NCI-H1105 (cell line): ENCODE data around the gene TANC1.

Source experiments
- DNase-seq: peaks from one replicate; lab custom pipeline; 2025; lab: John Stamatoyannopoulos, UW

Gene TANC1

DNA sequence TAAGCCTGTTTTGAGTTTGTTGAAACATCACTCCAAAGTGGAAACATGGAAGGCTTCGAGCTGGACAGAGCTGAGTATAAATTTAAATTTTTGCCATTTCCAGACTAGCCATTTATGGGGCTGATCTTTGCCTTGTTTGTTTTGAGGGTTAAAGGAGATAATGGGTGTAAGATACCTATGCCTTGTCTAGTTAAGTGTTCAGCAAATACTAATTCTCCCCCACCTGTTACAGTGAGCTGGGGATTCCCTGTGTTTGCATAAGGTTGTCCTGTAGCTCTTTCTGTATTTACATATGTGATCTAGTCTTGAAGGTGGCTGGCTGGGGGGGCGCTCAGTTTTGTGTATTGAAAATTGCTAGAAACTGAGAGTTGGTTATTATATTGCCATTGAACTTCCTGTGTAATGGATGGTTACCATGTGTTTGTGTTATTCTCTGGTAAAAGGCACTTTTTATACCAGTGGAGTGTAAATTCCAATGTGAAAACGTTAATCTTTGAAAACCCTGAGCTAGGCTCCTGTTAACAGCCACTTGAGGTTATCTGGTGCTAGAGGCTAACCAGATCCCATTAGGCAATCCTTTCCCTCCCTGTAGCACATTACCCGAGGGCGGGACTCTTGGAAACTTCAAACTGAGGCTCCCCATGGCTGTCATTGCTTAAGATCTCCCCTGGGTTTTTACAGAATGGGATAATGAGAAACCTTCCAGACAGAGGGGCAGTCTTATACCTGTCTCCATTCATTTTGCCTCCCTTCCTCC, 26.7 kb downstream of the TANC1 start:
- DNase-seq = no peak

DNA sequence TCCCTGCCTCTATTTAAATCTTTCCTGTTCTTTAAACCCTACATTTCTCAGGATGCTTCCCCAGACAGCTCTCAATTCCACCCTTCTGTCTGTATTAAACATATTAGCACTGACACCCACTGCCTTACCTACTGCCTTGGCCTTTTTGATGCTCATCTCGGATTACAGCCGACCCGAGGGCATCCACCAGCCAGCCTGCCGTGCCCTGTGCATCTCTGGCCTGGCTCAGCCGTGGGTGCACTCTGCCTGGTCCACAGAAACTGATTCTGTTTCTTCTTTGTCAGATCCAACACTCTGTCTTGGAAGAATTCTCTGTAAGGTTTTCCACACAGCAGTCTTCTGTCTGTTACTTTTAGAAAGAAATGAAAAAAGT, 27.2 kb downstream of the TANC1 start:
- DNase-seq = no peak

DNA sequence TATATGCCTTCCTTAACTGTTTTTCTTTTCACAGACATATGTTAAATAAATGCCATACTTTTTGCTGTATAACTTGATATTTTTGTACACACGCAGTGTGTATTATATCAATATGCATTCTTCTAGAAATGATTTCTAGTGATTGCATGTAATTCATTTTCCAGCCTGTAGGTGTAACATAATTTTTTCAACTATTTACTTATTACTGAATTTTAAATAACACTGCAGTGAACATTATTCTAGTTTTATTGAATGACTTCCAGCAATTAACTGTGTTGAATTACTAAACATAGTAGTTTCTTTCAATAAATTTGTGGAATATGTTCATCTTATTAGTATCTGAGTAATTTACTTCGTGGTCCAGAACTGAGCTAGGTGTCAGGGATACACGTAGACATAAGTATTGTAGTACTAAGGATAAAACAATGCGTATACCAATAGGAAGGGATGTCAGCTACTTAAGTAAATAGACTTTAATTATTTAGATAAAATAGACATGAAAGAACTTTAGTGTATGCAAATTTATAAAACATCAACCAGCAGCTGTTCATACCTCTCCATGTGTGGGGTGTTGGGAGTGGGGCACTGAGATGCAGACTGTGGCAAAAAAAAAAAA, 28.0 kb downstream of the TANC1 start:
- DNase-seq = no peak

DNA sequence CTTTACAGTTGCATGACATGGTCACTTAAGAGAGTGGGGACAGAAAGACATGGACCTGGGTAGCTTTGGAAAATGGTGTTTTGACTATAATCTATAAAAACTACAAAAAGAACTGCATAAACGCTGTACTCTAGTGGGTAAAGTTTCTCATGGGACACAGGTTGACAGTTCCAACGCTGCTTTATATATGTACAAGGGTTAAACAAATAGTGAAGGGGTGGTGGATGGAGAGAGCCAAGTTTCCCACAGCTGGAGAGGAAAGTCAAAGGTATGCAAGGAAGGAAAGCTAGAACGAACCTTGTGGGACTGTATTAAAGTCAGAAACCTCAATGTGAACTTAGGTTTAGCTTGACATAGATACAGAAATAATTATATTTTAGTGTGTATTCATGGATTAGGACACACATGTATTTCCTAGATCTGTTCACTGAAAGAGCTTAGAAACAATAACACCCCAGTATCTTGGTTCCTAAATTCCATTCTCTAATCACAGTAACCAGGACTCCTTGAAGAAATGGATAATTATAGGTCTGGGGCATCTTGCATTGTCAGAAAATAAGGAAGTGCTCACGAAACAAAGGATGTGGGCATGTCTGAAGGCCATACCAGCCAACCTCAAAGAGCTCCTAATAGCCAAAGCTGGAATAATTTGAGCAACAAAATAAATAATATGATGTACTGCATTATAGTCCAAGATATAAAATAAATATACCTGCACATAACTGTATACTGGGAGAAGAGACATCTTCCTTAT, 28.8 kb downstream of the TANC1 start:
- DNase-seq = no peak

DNA sequence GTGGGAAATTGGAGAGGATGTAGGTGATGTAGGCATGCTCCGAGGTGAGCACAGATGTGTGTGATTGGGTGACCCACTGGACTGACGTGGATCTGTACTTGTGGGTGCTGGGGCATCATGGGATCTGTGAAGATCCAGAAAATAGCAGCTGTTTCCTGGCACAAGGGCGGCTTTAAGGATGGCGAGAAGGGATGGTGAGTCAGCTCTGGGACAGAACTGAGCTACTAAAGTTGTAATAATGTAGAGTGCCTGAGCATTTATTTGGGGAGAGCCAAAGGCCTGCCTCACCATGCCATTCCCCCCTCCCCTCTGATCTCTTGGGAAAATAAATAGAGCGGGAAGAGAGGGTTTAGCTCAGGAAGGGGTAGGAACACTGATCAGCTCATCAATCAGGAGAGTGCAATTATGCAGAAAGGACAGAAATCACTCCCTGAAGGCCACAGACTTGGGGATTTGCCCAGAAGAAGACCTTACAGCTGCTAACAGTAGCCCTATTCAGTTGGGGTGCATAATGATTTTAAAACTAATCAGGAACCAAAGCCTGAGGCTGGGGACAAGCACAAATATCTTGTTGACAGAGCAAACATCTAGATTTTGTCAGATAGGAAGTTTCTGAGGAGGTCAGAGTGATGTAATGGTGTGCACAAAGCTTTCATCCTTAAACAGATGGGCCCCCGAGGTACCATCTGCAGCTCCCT, 30.3 kb downstream of the TANC1 start:
- no peak for DNase-seq

DNA sequence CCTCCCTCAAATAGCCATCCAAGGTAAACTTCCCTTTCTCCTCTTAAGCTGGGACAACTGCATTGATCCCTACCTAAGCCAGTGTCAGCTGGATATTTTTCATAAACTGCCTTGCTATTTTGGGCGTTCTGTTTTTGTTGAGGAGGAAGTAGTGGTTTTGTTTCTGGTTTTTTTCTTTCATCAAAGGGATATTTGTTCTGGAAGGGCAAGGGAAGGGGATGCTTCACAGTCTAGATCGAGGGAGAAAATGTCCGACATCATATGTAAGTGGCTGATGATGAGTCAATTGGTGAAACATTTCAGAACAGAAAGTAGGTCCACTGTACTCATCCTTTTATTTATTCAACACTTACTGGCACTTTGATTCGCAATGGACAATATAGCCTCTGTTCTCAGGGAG, 31.0 kb downstream of the TANC1 start:
- DNase-seq = no peak

DNA sequence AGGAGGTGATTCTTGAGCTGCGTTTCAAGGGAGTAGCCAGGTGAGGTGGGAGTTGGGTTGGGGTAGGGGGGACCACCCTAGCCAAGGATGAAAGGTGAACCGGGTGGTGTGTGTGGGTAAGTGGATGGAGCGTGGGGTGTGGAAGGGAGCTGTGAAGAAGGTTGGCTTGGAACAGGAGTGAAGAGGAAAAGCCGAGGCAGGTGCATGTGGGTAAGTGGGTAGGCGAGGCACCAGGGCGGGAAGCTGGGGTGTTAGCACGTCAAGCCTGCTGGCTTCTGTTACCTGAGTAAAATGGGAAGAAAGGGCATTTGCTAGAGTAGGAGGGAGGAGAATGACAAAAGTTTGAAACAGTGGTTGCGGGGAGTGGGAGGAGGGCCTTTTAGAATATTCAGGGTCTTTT, 31.6 kb downstream of the TANC1 start:
- no peak for DNase-seq

DNA sequence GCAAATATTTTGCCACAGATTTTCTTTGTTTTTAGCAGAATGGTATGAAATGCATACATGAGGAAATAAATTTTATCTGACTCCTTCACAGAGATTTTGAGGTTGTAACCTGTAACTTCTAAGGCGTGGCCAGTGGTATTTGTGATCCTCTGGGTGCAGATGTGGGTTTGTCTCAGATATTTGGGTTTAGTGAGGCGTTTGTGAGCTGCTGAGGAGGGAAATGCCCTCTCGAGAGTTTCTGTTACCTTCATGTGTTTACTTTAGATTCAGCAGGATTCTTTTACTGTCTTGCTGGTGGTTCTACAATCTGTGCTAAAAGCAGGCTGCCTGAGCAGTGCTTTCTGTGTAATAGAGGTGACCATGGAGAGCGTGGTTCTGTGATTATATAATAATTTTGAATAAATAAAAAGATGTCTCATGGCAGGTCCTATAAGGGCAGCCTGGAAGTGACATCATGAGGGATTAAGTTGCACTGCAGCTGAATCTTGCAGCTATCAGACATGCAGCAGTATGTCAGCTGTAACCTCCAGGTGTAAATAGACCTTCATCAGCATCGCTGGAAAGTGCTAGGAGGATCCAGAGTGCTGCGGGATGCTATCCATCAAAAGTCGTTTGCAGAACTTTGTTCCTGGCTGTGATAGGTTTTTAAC, 34.1 kb downstream of the TANC1 start:
- no peak for DNase-seq

DNA sequence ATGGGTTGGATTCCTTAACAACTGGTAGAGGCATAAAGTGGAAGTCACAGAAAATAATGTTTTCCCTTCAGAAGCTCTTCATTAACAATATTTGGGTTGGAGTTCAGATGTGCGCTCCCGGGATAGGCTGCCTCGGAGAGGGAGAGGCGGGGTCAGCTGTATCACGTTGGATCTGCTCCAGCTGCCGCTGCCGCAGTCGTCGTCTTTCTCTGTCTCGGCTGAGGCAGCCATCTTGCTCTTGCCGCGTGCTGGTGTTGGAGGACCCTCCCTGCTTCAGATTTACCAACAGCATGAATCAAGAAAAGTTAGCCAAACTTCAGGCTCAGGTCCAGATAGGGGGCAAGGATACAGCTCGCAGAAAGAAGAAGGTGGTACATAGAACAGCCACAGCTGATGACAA, 35.1 kb downstream of the TANC1 start:
- DNase-seq = no peak

DNA sequence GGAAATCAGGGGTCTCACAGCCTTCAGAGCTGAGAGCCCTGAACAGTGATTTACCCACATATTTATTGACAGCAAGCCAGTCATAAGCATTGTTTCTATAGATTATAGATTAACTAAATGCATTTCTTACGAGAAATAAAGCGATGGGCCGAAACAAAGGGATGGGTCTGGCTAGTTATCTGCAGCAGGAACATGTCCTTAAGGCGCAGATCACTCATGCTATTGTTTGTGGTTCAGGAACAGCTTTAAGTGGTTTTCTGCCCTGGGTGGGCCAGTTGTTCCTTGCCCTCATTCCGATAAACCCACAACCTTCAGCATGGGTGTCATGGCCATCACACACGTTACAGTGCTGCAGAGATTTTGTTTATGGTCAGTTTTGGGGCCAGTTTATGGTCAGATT, 36.4 kb downstream of the TANC1 start:
- no peak for DNase-seq

DNA sequence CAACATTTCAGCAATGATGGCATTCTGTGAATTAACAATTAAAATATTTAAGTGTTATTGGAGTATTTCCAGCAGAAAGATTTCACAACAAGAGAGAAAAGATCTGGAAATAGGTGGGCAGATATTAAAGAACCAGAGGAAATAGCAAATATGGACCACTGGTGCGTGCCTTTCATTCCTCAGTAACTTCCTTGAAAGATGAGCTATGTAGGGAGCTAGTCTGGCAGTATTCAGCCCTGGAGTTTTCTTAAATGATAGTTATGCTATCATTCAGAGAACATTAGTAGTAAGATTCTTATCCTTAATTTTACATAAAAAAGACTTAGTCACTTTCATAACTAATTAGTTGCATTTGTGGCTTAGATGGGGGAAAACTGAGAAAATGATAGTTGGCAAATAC, 41.5 kb downstream of the TANC1 start:
- no peak for DNase-seq

DNA sequence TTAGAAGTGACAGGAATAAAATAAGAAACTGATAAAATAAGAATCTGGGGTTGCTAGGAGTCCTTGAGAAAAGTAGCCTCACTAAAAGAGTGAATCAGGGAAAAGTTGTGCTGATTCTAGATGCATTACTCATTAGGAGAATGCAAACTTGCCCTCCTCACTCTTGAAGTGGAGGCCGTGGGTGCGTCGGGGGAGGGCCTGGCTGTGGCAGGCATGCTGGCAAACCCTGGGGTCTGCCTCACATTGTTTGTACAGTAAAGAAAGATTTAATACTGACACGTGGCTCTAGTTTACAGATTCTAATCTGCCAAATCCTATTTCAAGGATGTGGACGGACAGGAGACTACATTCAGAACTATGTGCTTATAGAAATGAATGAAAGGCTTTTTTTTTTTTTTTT, 41.9 kb downstream of the TANC1 start:
- no peak for DNase-seq

DNA sequence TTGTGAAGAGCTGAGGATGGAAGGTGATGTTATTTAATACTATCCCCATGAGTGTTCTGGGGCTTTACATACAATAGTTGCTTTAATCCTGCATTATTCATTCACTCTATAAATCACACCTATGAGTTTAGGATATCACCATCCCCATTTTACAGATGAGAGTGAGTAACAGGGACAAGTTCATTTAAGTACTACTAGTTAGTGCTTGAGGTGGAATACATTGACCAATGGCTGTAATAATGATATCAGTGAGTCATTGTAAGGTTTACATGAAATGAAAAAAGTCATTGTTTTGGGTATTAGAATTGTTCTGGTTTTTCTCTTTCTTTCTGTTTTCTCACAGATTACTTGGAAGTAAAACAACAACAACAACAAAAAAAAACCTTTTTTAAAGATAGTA, 42.5 kb downstream of the TANC1 start:
- no peak for DNase-seq

DNA sequence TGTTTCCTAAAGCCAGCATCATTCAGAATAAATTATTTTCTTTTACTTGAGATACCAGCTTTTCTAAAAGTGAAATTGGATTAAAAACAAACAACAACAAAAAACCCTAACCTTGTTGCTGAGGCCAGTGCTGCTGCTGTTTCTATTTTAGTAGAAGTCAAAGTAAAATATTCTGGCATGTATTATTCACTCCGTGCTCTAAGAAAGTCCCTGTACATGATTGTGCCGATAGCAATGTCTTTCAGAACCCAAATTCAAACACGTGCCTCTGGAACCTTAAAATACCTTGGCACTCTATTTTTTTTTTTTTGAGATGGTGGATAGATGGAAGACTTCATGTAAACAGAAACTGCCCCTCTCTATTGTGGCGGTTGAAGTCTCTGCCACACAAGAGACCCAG, 43.7 kb downstream of the TANC1 start:
- no peak for DNase-seq

DNA sequence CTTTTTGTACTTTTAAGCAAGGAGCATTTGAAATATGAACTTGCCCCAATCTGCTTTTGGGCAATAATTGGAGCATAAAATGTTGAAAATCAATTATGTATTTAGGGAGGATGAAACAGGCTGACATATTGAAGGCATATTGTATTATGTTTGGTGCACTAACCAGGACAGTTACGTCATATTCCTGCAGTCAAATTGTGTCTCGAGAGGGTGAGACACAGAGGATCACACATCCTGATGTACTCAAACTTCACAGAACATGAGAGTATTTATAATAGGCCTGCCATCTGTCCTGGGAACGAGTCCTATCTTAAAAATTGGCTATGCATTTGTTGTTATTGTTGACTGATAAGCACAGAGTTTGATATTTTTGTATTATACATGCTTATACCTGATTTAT, 44.7 kb downstream of the TANC1 start:
- DNase-seq = no peak

DNA sequence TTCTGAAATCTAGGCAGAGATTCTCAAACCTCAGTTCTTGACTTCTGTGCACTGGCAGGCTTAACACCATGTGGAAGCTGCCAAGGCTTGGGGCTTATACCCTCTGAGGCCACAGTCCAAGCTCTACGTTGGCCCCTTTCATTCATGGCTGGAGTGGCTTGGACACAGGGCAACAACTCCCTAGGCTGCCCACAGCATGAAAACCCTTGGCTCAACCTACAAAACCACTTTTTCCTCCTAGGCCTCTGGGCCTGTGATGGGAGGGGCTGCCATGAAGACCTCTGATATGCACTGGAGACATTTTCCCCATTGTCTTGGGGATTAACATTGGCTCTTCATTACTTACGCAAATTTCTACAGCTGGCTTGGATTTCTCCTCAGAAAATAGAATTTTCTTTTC, 46.7 kb downstream of the TANC1 start:
- DNase-seq = no peak

DNA sequence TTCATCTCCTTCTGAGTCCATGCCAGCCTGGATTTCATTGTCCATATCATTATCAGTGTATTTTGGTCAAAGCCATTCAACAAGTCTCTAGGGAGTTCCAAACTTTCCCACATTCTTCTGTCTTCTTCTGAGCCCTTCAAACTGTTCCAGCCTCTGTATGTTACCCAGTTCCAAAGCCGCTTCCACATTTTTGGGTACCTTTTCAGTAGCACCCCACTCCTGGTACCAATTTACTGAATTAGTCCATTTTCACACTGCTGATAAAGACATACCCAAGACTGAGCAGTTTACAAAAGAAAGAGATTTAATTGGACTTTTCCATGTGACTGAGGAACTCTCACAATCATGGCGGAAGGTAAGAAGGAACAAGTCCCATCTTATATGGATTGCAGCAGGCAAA, 47.4 kb downstream of the TANC1 start:
- no peak for DNase-seq

DNA sequence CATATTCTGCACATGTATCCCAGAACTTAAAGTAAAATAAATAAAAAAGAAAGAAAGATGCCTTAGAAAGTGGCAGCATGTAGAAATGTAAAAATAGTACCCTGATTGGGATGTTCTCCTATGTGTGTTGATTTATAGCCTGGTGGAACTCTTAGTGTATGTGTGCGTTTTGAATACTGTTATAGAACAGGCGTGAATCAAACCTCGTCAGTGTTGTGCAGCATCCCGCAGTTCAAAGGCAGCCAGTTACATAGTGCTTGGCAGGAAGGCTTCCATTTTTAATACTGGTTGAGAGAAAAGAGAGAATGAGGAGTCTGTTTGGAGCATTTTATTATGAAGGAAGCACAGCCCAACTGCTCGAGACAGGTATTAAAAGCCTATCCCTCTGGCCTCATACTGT, 49.4 kb downstream of the TANC1 start:
- no peak for DNase-seq

DNA sequence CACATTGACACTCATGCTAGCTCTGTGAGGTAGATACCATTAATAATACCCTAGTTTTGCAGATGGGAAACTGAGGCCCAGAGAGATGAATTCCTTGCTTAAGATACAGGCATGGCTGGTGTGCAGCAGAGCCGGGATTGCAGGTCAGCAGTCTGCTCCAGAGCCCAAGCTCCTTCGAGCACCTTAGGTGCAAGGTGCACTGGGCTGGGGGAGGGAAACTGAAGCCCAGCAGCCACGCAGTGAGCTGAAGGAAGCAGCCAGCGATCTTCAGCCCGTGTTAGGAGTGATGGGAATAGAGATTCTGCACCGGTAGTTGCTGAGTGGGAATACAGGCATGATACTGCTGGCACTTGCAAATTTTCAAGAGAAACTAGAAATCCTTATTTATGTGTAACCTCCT, 50.6 kb downstream of the TANC1 start:
- no peak for DNase-seq

DNA sequence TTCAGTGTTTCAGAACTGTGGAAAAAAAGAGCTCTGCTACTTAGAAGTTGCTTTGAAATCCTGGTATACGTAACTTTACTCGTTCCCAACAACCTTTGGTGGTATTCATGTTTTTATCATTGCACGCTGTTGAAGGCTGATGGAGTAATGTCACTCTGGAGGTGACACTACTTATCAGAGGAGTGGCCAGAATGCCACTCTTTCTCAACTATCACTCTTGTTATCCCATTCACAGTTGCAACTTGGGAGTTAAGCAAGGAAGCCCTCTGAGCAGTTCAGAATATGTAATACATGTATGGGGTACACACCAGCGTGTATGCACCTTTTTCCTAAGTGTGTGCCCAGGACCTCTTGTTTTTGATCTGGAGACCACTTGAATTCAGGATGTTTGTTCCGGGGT, 53.6 kb downstream of the TANC1 start:
- no peak for DNase-seq

DNA sequence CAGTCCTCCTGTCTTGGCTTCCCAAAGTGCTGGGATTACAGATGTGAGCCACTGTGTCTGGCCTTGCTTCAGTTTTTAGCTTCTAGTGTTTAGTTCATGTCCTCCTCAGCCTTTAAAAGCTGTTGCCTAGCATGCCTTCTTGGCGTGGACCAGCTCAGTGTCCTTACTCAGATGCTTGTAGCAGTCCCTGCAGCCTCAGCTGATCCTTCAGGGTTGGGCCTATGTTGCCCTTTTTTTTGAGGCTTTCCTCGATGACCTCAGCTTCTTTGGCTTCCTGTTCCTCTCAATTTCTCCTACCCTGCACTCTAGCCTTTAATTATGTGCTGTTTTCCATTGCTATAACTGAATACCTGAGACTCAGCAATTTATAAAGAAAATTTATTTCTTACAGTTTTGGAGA, 57.7 kb downstream of the TANC1 start:
- no peak for DNase-seq

DNA sequence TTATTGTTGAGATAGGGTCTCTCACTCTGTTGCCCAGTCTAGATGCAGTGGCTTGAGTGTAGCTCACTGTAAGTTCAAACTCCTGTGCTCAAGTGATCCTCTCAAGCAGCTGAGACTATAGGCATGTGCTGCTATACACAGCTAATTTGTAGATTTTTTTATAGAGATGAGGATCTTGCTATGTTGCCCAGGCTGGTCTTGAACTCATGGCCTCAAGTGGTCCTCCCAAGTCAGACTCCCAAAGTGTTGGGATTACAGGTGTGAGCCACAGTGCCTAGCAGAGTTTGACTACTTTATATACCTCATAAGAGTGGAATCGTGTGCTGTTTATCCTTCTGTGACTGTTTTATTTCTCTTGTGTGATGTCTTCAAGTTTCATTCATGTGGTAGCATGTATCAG, 60.3 kb downstream of the TANC1 start:
- DNase-seq = no peak
